SK-N-SH (cell line): Measurements from ENCODE around the gene PAM. TPM values are rescaled to one million over a fixed set of nuclear protein-coding genes. Genes with fewer than 3 reads are reported as not detected.

Experiments
- CTCF ChIA-PET: fragments of 300-600, 350-600 bp; formaldehyde crosslinking; extraction: SDS; loops from one replicate; lab custom pipeline; 2021; lab: Yijun Ruan, JAX
- POLR2A ChIA-PET: fragments of 350-600 bp; sonication (Branson Sonifier 250); formaldehyde crosslinking; extraction: SDS; loops from one replicate; lab custom pipeline; 2020; ENCODE audit warnings: antibody characterized with exemption, inconsistent platforms; lab: Yijun Ruan, JAX
- DNase-seq: peaks from one replicate; pipeline ENCODE4 v3.0.0; 2012
- H2AFZ ChIP-seq: fragments of 200-600 bp; sonication (generic); 2 replicates; pipeline ENCODE4 v1.8.1; 2016; ENCODE audit warnings: antibody characterized with exemption, mild to moderate bottlenecking, low read depth
- H3F3A ChIP-seq: fragments of 200-600 bp; sonication (generic); replicated peaks from 2 replicates; pipeline ENCODE3; 2016; ENCODE audit warnings: antibody characterized with exemption, mild to moderate bottlenecking; ENCODE audit not compliant: insufficient read depth
- H3K27ac ChIP-seq, 2 experiments: fragments of 200-500 bp in 1 of 2; fragments of 200-600 bp in 1 of 2; sonication (Bioruptor generic) in 1 of 2; sonication (generic), shearing (Covaris generic) in 1 of 2; 2 replicates each; pipeline versions ENCODE4 v1.5.1 to v1.6.1; 2014 to 2016; ENCODE audit warnings: low read depth in 2 of 2, inconsistent platforms in 1 of 2, low read length in 1 of 2, mild to moderate bottlenecking in 1 of 2, mixed read lengths in 1 of 2
- H3K27me3 ChIP-seq: fragments of 200-600 bp; sonication (generic), shearing (Covaris generic); 2 replicates; pipeline ENCODE4 v1.6.1; 2016; ENCODE audit warnings: mixed run types; ENCODE audit not compliant: insufficient read depth
- H3K36me3 ChIP-seq, 2 experiments: fragments of 200-500 bp in 1 of 2; fragments of 200-600 bp in 1 of 2; sonication (Bioruptor generic) in 1 of 2; sonication (generic) in 1 of 2; replicated peaks in 1 of 2; 2 replicates each; pipeline versions ENCODE3 to v1.5.1; 2014 to 2016; ENCODE audit warnings: low read length in 1 of 2, mild to moderate bottlenecking in 1 of 2; ENCODE audit not compliant: insufficient read depth in 2 of 2, control insufficient read depth in 1 of 2
- H3K4me1 ChIP-seq, 2 experiments: fragments of 200-500 bp in 1 of 2; fragments of 200-600 bp in 1 of 2; sonication (Bioruptor generic) in 1 of 2; sonication (generic), shearing (Covaris generic) in 1 of 2; 2 replicates each; pipeline versions ENCODE4 v1.5.1 to v1.6.1; 2014 to 2016; ENCODE audit warnings: low read depth in 1 of 2, low read length in 1 of 2, mixed run types in 1 of 2; ENCODE audit not compliant: insufficient read depth in 2 of 2, control insufficient read depth in 1 of 2
- H3K4me2 ChIP-seq: fragments of 200-600 bp; sonication (generic), shearing (Covaris generic); 2 replicates; pipeline ENCODE4 v1.6.1; 2017; ENCODE audit warnings: mixed run types
- H3K4me3 ChIP-seq, 2 experiments: fragments of 200-500 bp in 1 of 2; fragments of 200-600 bp in 1 of 2; sonication (Bioruptor generic) in 1 of 2; sonication (generic), shearing (Covaris generic) in 1 of 2; 2 replicates each; pipeline versions ENCODE4 v1.5.1 to v1.8.1; 2014 to 2016; ENCODE audit warnings: low read depth in 2 of 2, inconsistent platforms in 1 of 2, low read length in 1 of 2, mild to moderate bottlenecking in 1 of 2, mixed read lengths in 1 of 2, moderate library complexity in 1 of 2
- H3K79me2 ChIP-seq: fragments of 200-600 bp; sonication (generic); 2 replicates; pipeline ENCODE4 v1.8.1; 2017; ENCODE audit warnings: mild to moderate bottlenecking; ENCODE audit not compliant: insufficient read depth
- H3K9ac ChIP-seq: fragments of 200-600 bp; sonication (generic); 2 replicates; pipeline ENCODE4 v1.6.1; 2017; ENCODE audit warnings: mixed run types
- H3K9me2 ChIP-seq: fragments of 200-600 bp; sonication (generic); 2 replicates; pipeline ENCODE4 v1.6.1; 2017; ENCODE audit warnings: mixed run types
- H3K9me3 ChIP-seq: fragments of 200-600 bp; sonication (generic); 2 replicates; pipeline ENCODE4 v1.6.1; 2017; ENCODE audit warnings: mixed run types, mild to moderate bottlenecking, moderate library complexity
- H4K20me1 ChIP-seq: fragments of 200-600 bp; sonication (generic); 2 replicates; pipeline ENCODE4 v1.6.1; 2017; ENCODE audit warnings: mild to moderate bottlenecking, mixed run types; ENCODE audit not compliant: insufficient read depth
- CHD2 ChIP-seq: fragments of 150-350 bp; IDR thresholded peaks from 2 replicates; pipeline ENCODE4 v1.6.1; 2018; ENCODE audit warnings: low read length; ENCODE audit not compliant: partially characterized antibody
- CTCF ChIP-seq: fragments of 200-600 bp; sonication (generic); IDR thresholded peaks from 2 replicates; pipeline ENCODE4 v1.6.1; 2017; ENCODE audit warnings: antibody characterized with exemption, mild to moderate bottlenecking, moderate library complexity
- ELF1 ChIP-seq: IDR thresholded peaks from 2 replicates; pipeline ENCODE4 v1.4.0; 2012
- EP300 ChIP-seq, 2 experiments: IDR thresholded peaks; 2 replicates each; pipeline versions ENCODE4 v1.4.0 to v1.6.1; 2012; ENCODE audit warnings: borderline replicate concordance in 1 of 2, low read depth in 1 of 2, low read length in 1 of 2
- FOSL2 ChIP-seq: IDR thresholded peaks from 2 replicates; pipeline ENCODE4 v1.4.0; 2012; ENCODE audit warnings: low read depth, mild to moderate bottlenecking, moderate library complexity, borderline replicate concordance
- FOXJ3 ChIP-seq: sonication (generic); formaldehyde crosslinking; IDR thresholded peaks from 2 replicates; pipeline ENCODE4 v1.5.1; 2020; ENCODE audit warnings: mild to moderate bottlenecking, missing genetic modification reagents
- FOXM1 ChIP-seq: IDR thresholded peaks from 2 replicates; pipeline ENCODE4 v1.4.0; 2012; ENCODE audit warnings: low read depth, mild to moderate bottlenecking
- GATA2 ChIP-seq: sonication (generic); formaldehyde crosslinking; IDR thresholded peaks from 2 replicates; pipeline ENCODE4 v1.5.0; 2020; ENCODE audit warnings: mild to moderate bottlenecking, missing genetic modification reagents
- JUND ChIP-seq: IDR thresholded peaks from 2 replicates; pipeline ENCODE4 v1.4.0; 2012
- MEF2A ChIP-seq: IDR thresholded peaks from 2 replicates; pipeline ENCODE4 v1.4.0; 2012; ENCODE audit warnings: low read depth, borderline replicate concordance
- NFIC ChIP-seq: IDR thresholded peaks from 2 replicates; pipeline ENCODE4 v1.4.0; 2012; ENCODE audit warnings: borderline replicate concordance
- NRF1 ChIP-seq: IDR thresholded peaks from 2 replicates; pipeline ENCODE4 v1.6.1; 2012; ENCODE audit warnings: low read depth, mild to moderate bottlenecking, low read length
- PBX3 ChIP-seq: IDR thresholded peaks from 2 replicates; pipeline ENCODE4; 2012
- RCOR1 ChIP-seq: fragments of 150-350 bp; IDR thresholded peaks from 2 replicates; pipeline ENCODE4 v1.6.1; 2017; ENCODE audit warnings: antibody characterized with exemption, low read length
- REST ChIP-seq: IDR thresholded peaks from 2 replicates; pipeline ENCODE4 v1.6.1; 2012; ENCODE audit warnings: mild to moderate bottlenecking, low read depth, low read length, moderate library complexity
- RFX5 ChIP-seq: IDR thresholded peaks from 2 replicates; pipeline ENCODE4 v1.6.1; 2012; ENCODE audit warnings: mild to moderate bottlenecking, improper control_type of control experiment, low read length
- SIN3A ChIP-seq: IDR thresholded peaks from 2 replicates; pipeline ENCODE4 v1.6.1; 2012; ENCODE audit warnings: low read depth, mild to moderate bottlenecking, low read length, moderate library complexity, borderline replicate concordance
- TAF1 ChIP-seq: IDR thresholded peaks from 2 replicates; pipeline ENCODE4 v1.6.1; 2012; ENCODE audit warnings: low read depth, mild to moderate bottlenecking, low read length, moderate library complexity, borderline replicate concordance
- TCF12 ChIP-seq: IDR thresholded peaks from 2 replicates; pipeline ENCODE4 v1.4.0; 2012
- WGBS: methylation state at CpG from one replicate; pipeline ENCODE4 v1.1.6; 2017; ENCODE audit warnings: low lambda C conversion rate; 5-methylcytosine and 5-hydroxymethylcytosine counted together
- polyA plus RNA-seq, 3 experiments: library from polyadenylated mRNA; depleted of rRNA; stranded (reverse); fragments of >200 nt; gene quantifications; 2 replicates each; pipeline ENCODE4 v1.2.3, GENCODE V29; 2012

PAM gene
- polyA plus RNA-seq, 1 of the 3 experiments (the other 2 are of a cell fraction), result 507 TPM

- Histone ChIP-seq H2AFZ (no peak overlapping the region), H4K20me1 (no peaks in the 10 kb centered on the region), H3K79me2 (no peaks in the 10 kb centered on the region), H3K9me2 (no peaks in the 10 kb centered on the region), H3K4me2 (no peak overlapping the region), H3K4me1 (no peaks in the 10 kb centered on the region; a peak in 1 of 4 replicates), H3F3A (no peaks in the 10 kb centered on the region), H3K9me3 (no peaks in the 10 kb centered on the region), H3K27ac (no peak overlapping the region), H3K4me3 (no peak overlapping the region), H3K9ac (no peak overlapping the region), H3K27me3 (no peaks in the 10 kb centered on the region), H3K36me3 (no peaks in the 10 kb centered on the region)
- DNase-seq, result no peak
- ChIA-PET POLR2A (interaction anchor here (0.7 kb wide), 1 partner anchor 35 kb away, joined by 3 read pairs; no protein-coding TSS in a partner anchor), CTCF (interaction anchor here (1.0 kb wide), 1 partner anchor 57 kb away, joined by 3 read pairs; no protein-coding TSS in a partner anchor)
- TF ChIP-seq SIN3A, result no peak
- TF ChIP-seq NRF1, result no peak
- no peak for TF ChIP-seq CHD2
- no peak for TF ChIP-seq CTCF
- 75% methylated on average over 7 of the region's 7 CpGs for WGBS
Observed at GRCh38 chr5:102737805-102738469, 17.2 kb upstream of the PAM start.

- CTCF ChIA-PET, result interaction anchor here (1.0 to 1.4 kb wide), 3 partner anchors 40 to 232 kb away, joined by 3 read pairs; no protein-coding TSS in a partner anchor
- H3K9me2 ChIP-seq, result no peaks in the 10 kb centered on the region
- WGBS, result 54% methylated on average over 2 of the region's 2 CpGs
- H3K27me3 ChIP-seq, result no peaks in the 10 kb centered on the region
- H3K9me3 ChIP-seq, result no peaks in the 10 kb centered on the region
- H2AFZ ChIP-seq, result 0 out of 2 replicates have a peak overlapping the region, but pooled peaks have one; percentile 22
- no peaks in the 10 kb centered on the region; a peak in 1 of 4 replicates for H3K4me1 ChIP-seq
- H3K4me2 ChIP-seq, result no peak overlapping the region
- H3K9ac ChIP-seq, result no peak overlapping the region
- H3K4me3 ChIP-seq, result no peak overlapping the region
- H4K20me1 ChIP-seq, result no peaks in the 10 kb centered on the region
- no peaks in the 10 kb centered on the region for H3K79me2 ChIP-seq
- no peaks in the 10 kb centered on the region for H3F3A ChIP-seq
- POLR2A ChIA-PET, result no interaction called here
- H3K36me3 ChIP-seq, result no peaks in the 10 kb centered on the region
- no peak for DNase-seq
- H3K27ac ChIP-seq, result no peak overlapping the region
- no peak for TF ChIP-seq NRF1
- no peak for TF ChIP-seq RFX5
- no peak for TF ChIP-seq FOXM1
- no peak for TF ChIP-seq EP300 (IDR thresholded peaks at IDR 0.05; ENCODE audit: borderline replicate concordance in 1 of 2, low read depth in 1 of 2, low read length in 1 of 2)
- TF ChIP-seq CHD2, result no peak
- TF ChIP-seq ELF1, result no peak
- no peak for TF ChIP-seq REST
- TF ChIP-seq RCOR1, result no peak
- no peak for TF ChIP-seq JUND
- no peak for TF ChIP-seq TCF12
- TF ChIP-seq NFIC, result no peak
- TF ChIP-seq CTCF, result no peak
- TF ChIP-seq PBX3, result no peak
- no peak for TF ChIP-seq FOXJ3
- no peak for TF ChIP-seq FOSL2
- TF ChIP-seq TAF1, result no peak
- TF ChIP-seq MEF2A, result no peak
- TF ChIP-seq GATA2 (CRISPR knock-in tag), result no peak
Observed at GRCh38 chr5:102740515-102740914, 14.6 kb upstream of the PAM start.
